Heart left ventricle (tissue), 16 donors: ENCODE data around the gene YWHAH. TPM values are rescaled to one million over a fixed set of nuclear protein-coding genes. Genes with fewer than 3 reads are reported as not detected.

Experiments used
- ATAC-seq, 4 donors: fragments of 200-7000 bp; cut with Tn5 transposase; one replicate each; pipeline ENCODE4 v1.9.1; 2020 to 2022; ENCODE audit warnings: moderate library complexity in 4 of 4, mild to moderate bottlenecking in 3 of 4, moderate number of reproducible peaks in 1 of 4
- DNase-seq, 5 donors: peaks; one replicate each; pipeline ENCODE4 v3.0.0-alpha.2; 2020
- H3K27ac ChIP-seq, 12 donors: fragments of 200-600 bp; sonication (generic) in 4 of 12; one replicate each; pipeline versions ENCODE4 v1.5.0 to v1.8.0; 2016 to 2022; ENCODE audit warnings: mild to moderate bottlenecking in 2 of 12
- H3K27me3 ChIP-seq, 9 donors: fragments of 200-600 bp; sonication (generic) in 2 of 9; one replicate each; pipeline versions ENCODE4 v1.5.1 to v1.8.0; 2016 to 2022; ENCODE audit warnings: mild to moderate bottlenecking in 3 of 9
- H3K36me3 ChIP-seq, 9 donors: fragments of 200-600 bp; sonication (generic) in 2 of 9; one replicate each; pipeline versions ENCODE4 v1.5.0 to v1.8.0; 2018 to 2022; ENCODE audit warnings: mild to moderate bottlenecking in 2 of 9
- H3K4me1 ChIP-seq, 12 donors: fragments of 200-600 bp; sonication (generic) in 4 of 12; one replicate each; pipeline versions ENCODE4 v1.5.0 to v1.8.0; 2016 to 2022; ENCODE audit warnings: mild to moderate bottlenecking in 3 of 12
- H3K4me3 ChIP-seq, 12 donors: fragments of 200-600 bp; sonication (generic) in 4 of 12; one replicate each; pipeline versions ENCODE4 v1.5.0 to v1.8.0; 2017 to 2022; ENCODE audit warnings: mild to moderate bottlenecking in 9 of 12, moderate library complexity in 4 of 12
- H3K9me3 ChIP-seq, 12 donors: fragments of 200-600 bp; sonication (generic) in 4 of 12; one replicate each; pipeline versions ENCODE4 v1.5.0 to v1.8.0; 2016 to 2022; ENCODE audit warnings: mild to moderate bottlenecking in 1 of 12
- CTCF ChIP-seq, 12 donors: fragments of 200-600 bp; sonication (generic) in 4 of 12; IDR thresholded peaks; one replicate each; pipeline versions ENCODE4 v1.5.0 to v1.8.0; 2018 to 2022; ENCODE audit warnings: antibody characterized with exemption in 12 of 12, mild to moderate bottlenecking in 5 of 12
- POLR2A ChIP-seq, 2 donors: fragments of 450-650 bp; IDR thresholded peaks; one replicate each; pipeline ENCODE4 v1.6.1; 2017; ENCODE audit warnings: antibody characterized with exemption in 2 of 2, mild to moderate bottlenecking in 2 of 2, moderate library complexity in 2 of 2
- WGBS, 4 donors: extraction: QIAGEN DNeasy Blood & Tissue Kit in 2 of 4; methylation state at CpG; one replicate each; pipeline versions ENCODE4 v1.1.5 to v1.1.7; 2013 to 2018; 5-methylcytosine and 5-hydroxymethylcytosine counted together
- intact Hi-C, 10 donors: fragments of 100-400 bp; cut with DNase I; formaldehyde crosslinking; loops; one replicate each; pipeline versions ENCODE4 v1.11.1 to v1.14.2; 2022
- polyA plus RNA-seq, 2 donors: library from polyadenylated mRNA; stranded (reverse); fragments of 200-250 nt; gene quantifications; one replicate each; pipeline ENCODE4 v1.2.3, GENCODE V29; 2013
- total RNA-seq, 9 donors: library from RNA; depleted of rRNA in 2 of 9; stranded (reverse); fragments of >200 nt in 2 of 9; fragmentation: NEBNext Ultra II Directional in 3 of 9; extraction: Animal tissue kit (Norgen Biotek cat#: 25700) in 3 of 9; gene quantifications; one replicate each; pipeline versions ENCODE4 v1.1.0 to v1.2.4, GENCODE V29; 2016 to 2023
- donor health status: ischemic (EF 13 %, LVEDD 7.1; RV severe dilation, severe dysfunction).
- donor health status: healthy with polysubstance abuse.
- donor health status: DM: no; HTN: yes; CAD: no.
- donor health status: DM: no; HTN: no; CAD: no.
- donor health status: ischemic (EF 25% LVEDD 6.9; RV normal size, moderate dysfunction).
- donor health status: ischemic (EF 25% LVEDD 5.7; RV mildly dilated, moderate dysfunction).
- donor health status: healthy.
- donor health status: DM: yes; HTN: yes; CAD: no.
- donor health status: ischemic (EF 35%, LVEDD 5.7; RV mildly dilated, moderate dysfunction).
- donor health status: nonischemic (EF 11% LVEDD 7.7; RV severe dilation, severe dysfunction).
- donor health status: DM: yes; HTN: yes; CAD: no.
- donor health status: PGD.
- donor health status: ischemic (EF 29% LVEDD 5.4; RV normal size, mild dysfunction).
- donor health status: nonischemic (EF 23%, LVEDD 6.1; RV moderate dilation, normal function).

Gene YWHAH
- total and polyA plus RNA-seq, 11 donors: 47.2 to 126 (median 84.1) TPM

GRCh38 chr22:31897842-31898805 lies 46.2 kb upstream of the YWHAH start:
- H3K4me3 ChIP-seq: no peak overlapping the region

GRCh38 chr22:31898926-31899325 lies 45.4 kb upstream of the YWHAH start:
- WGBS, 4 donors: 94 to 97% (median 97%) methylated on average over 2 of the region's 2 CpGs
- H3K4me1 ChIP-seq: no peaks in the 10 kb centered on the region
- H3K36me3 ChIP-seq: peaks cover 0 to 76% (median 54%) of the 10 kb centered on the region in 9 donors
- intact Hi-C loops: no loop called here
- H3K27me3 ChIP-seq: no peaks in the 10 kb centered on the region
- no peak for DNase-seq
- no peaks in the 10 kb centered on the region for H3K9me3 ChIP-seq
- ATAC-seq: no peak
- H3K4me3 ChIP-seq: no peak overlapping the region
- no peak overlapping the region for H3K27ac ChIP-seq
- TF ChIP-seq POLR2A (IDR thresholded peaks at IDR 0.05) (no peak), CTCF (IDR thresholded peaks at IDR 0.05) (no peak)

More at GRCh38 chr22:31897842-31898805, 46.2 kb upstream of the YWHAH start:
- no peaks in the 10 kb centered on the region for H3K4me1 ChIP-seq
- 71 to 78% (median 74%) methylated on average over 16 of the region's 16 CpGs for WGBS, 4 donors
- H3K36me3 ChIP-seq: peaks cover 0 to 84% (median 58%) of the 10 kb centered on the region in 9 donors
- no peaks in the 10 kb centered on the region for H3K27me3 ChIP-seq
- H3K9me3 ChIP-seq: no peaks in the 10 kb centered on the region
- DNase-seq (no peak), ATAC-seq (no peak)
- TF ChIP-seq CTCF (IDR thresholded peaks at IDR 0.05): no peak
- no peak for TF ChIP-seq POLR2A (IDR thresholded peaks at IDR 0.05)
- intact Hi-C loops: no loop called here
- no peak overlapping the region for H3K27ac ChIP-seq

GRCh38 chr22:31899669-31900068 lies 44.7 kb upstream of the YWHAH start:
- 90 to 94% (median 91%) methylated on average over 4 of the region's 4 CpGs for WGBS, 4 donors
- H3K36me3 ChIP-seq: peaks cover 0 to 76% (median 48%) of the 10 kb centered on the region in 9 donors
- H3K9me3 ChIP-seq: no peaks in the 10 kb centered on the region
- no peak overlapping the region for H3K4me3 ChIP-seq
- ATAC-seq: no peak
- intact Hi-C loops: no loop called here
- DNase-seq: no peak
- no peak for TF ChIP-seq POLR2A (IDR thresholded peaks at IDR 0.05)
- TF ChIP-seq CTCF (IDR thresholded peaks at IDR 0.05): no peak
- H3K27me3 ChIP-seq: no peaks in the 10 kb centered on the region
- H3K27ac ChIP-seq: no peak overlapping the region
- H3K4me1 ChIP-seq: no peaks in the 10 kb centered on the region

GRCh38 chr22:31901388-31902137 lies 42.8 kb upstream of the YWHAH start:
- intact Hi-C loops: no loop called here

More at GRCh38 chr22:31901388-31902137, 42.8 kb upstream of the YWHAH start:
- Histone ChIP-seq H3K4me1 (no peaks in the 10 kb centered on the region), H3K27ac (no peak overlapping the region), H3K9me3 (no peaks in the 10 kb centered on the region), H3K27me3 (no peaks in the 10 kb centered on the region), H3K36me3 (peaks cover 0 to 79% (median 48%) of the 10 kb centered on the region in 9 donors), H3K4me3 (no peak overlapping the region)
- ATAC-seq (no peak), DNase-seq (no peak)
- 79 to 83% (median 82%) methylated on average over 6 of the region's 6 CpGs for WGBS, 4 donors
- TF ChIP-seq POLR2A (IDR thresholded peaks at IDR 0.05) (no peak), CTCF (IDR thresholded peaks at IDR 0.05) (no peak)
